Adrenal gland (tissue), 12 donors: Measurements from ENCODE around the gene FSD2. TPM values are rescaled to one million over a fixed set of nuclear protein-coding genes. Genes with fewer than 3 reads are reported as not detected.

Experiments used
- DNase-seq, 7 donors: peaks; one replicate each; pipeline ENCODE4 v3.0.0-alpha.2; 2019 to 2020
- H3K27ac ChIP-seq, 5 donors: fragments of 200-600 bp; sonication (generic) in 4 of 5; 1 replicate in 3 of 5; 2 replicates in 2 of 5; pipeline versions ENCODE4 v1.5.1 to v1.8.0; 2016 to 2020; ENCODE audit warnings: mild to moderate bottlenecking in 1 of 5
- H3K27me3 ChIP-seq: fragments of 200-600 bp; 2 replicates; pipeline ENCODE4 v1.8.0; 2021
- H3K36me3 ChIP-seq, 2 donors: fragments of 200-600 bp; replicated peaks in 1 of 2; 1 replicate in 1 of 2; 2 replicates in 1 of 2; pipeline versions ENCODE4 v1.5.1 to v1.8.0; 2018 to 2022
- H3K4me1 ChIP-seq, 2 donors: fragments of 200-600 bp; replicated peaks in 1 of 2; 1 replicate in 1 of 2; 2 replicates in 1 of 2; pipeline versions ENCODE4 v1.5.1 to v1.8.0; 2018 to 2021
- H3K4me3 ChIP-seq, 4 donors: fragments of 200-600 bp; sonication (generic) in 3 of 4; one replicate each; pipeline ENCODE4 v1.5.1; 2016 to 2018
- H3K9me3 ChIP-seq, 3 donors: fragments of 200-600 bp; sonication (generic) in 1 of 3; replicated peaks in 1 of 3; 1 replicate in 2 of 3; 2 replicates in 1 of 3; pipeline versions ENCODE4 v1.5.1 to v1.8.0; 2016 to 2021
- POLR2A ChIP-seq, 2 donors: fragments of 450-650 bp; IDR thresholded peaks; one replicate each; pipeline ENCODE4 v1.6.1; 2017; ENCODE audit warnings: antibody characterized with exemption in 2 of 2, mild to moderate bottlenecking in 2 of 2, moderate library complexity in 1 of 2
- WGBS, 4 donors: extraction: QIAGEN DNeasy Blood & Tissue Kit in 2 of 4; methylation state at CpG; one replicate each; pipeline versions ENCODE4 v1.1.5 to v1.1.7; 2013 to 2017; 5-methylcytosine and 5-hydroxymethylcytosine counted together
- intact Hi-C, 2 donors: fragments of 100-400 bp; cut with DNase I; formaldehyde crosslinking; loops; one replicate each; pipeline versions ENCODE4 v1.14.1 to v1.15.0; 2022 to 2023
- polyA plus RNA-seq, 3 donors: library from polyadenylated mRNA; stranded (reverse); fragments of 200-250 nt in 2 of 3; fragments of 350-450 nt in 1 of 3; fragmentation: Illumina TruSeq in 1 of 3; extraction: RNeasy Lipid Tissue Mini Kit (QIAGEN cat#74804) in 1 of 3; gene quantifications; one replicate each; pipeline ENCODE4 v1.2.3, GENCODE V29; 2013 to 2014
- total RNA-seq, 9 donors: library from RNA; depleted of rRNA in 4 of 9; stranded (reverse); fragments of >200 nt in 4 of 9; fragments of 120-200 nt in 1 of 9; fragmentation: NEBNext Ultra II Directional in 1 of 9; extraction: Animal tissue kit (Norgen Biotek cat#: 25700) in 1 of 9; gene quantifications; one replicate each; pipeline versions ENCODE4 v1.1.0 to v1.2.4, GENCODE V29; 2013 to 2023
- TF ChIP-seq, protein P1 (sequence below), 6 experiments: fragments of 450-650 bp in 4 of 6; fragments of 200-600 bp in 2 of 6; sonication (generic) in 1 of 6; IDR thresholded peaks; 1 replicate in 5 of 6; 2 replicates in 1 of 6; pipeline versions ENCODE4 v1.5.1 to v1.8.0; 2016 to 2021; ENCODE audit warnings: antibody characterized with exemption in 6 of 6, mild to moderate bottlenecking in 2 of 6, moderate library complexity in 1 of 6
- donor health status: healthy with polysubstance abuse.
- donor health status: Bipolar disorder and iron deficiency.
- donor health status: DM: yes; HTN: yes; CAD: no.
- donor health status: DM: no; HTN: no; CAD: no.
- donor health status: DM: no; HTN: no; CAD: no.
- donor health status: DM: yes; HTN: yes; CAD: no.

FSD2 gene
- total and polyA plus RNA-seq, 12 donors: 0.03 to 0.06 TPM; not detected in 10

DNA sequence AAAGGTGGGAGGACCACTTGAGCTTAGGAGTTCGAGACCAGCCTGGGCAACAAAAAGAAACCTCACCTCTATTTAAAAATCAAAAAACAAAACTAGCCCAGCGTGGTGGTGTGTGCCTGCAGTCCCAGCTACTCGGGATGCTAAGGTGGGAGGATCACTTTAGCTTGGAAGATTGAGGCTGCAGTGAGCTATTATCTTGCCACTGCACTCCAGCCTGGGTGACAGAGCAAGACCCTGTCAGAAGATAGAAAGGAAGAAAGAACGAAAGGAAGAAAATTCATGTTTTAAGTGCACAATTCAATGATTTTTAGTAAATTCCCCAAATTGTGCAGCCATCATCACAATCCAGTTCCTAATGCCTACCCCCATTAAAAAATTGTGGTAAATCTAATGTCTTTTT, 7.8 kb downstream of the FSD2 start:
- no peaks in the 10 kb centered on the region for H3K4me1 ChIP-seq
- H3K9me3 ChIP-seq: no peaks in the 10 kb centered on the region
- H3K27me3 ChIP-seq: no peaks in the 10 kb centered on the region
- TF ChIP-seq, protein P1, sequence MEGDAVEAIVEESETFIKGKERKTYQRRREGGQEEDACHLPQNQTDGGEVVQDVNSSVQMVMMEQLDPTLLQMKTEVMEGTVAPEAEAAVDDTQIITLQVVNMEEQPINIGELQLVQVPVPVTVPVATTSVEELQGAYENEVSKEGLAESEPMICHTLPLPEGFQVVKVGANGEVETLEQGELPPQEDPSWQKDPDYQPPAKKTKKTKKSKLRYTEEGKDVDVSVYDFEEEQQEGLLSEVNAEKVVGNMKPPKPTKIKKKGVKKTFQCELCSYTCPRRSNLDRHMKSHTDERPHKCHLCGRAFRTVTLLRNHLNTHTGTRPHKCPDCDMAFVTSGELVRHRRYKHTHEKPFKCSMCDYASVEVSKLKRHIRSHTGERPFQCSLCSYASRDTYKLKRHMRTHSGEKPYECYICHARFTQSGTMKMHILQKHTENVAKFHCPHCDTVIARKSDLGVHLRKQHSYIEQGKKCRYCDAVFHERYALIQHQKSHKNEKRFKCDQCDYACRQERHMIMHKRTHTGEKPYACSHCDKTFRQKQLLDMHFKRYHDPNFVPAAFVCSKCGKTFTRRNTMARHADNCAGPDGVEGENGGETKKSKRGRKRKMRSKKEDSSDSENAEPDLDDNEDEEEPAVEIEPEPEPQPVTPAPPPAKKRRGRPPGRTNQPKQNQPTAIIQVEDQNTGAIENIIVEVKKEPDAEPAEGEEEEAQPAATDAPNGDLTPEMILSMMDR (IDR thresholded peaks at IDR 0.05): no peak
- TF ChIP-seq POLR2A (IDR thresholded peaks at IDR 0.05): no peak
- no peak overlapping the region for H3K27ac ChIP-seq
- intact Hi-C loops: no loop called here
- no peak for DNase-seq
- no peaks in the 10 kb centered on the region for H3K36me3 ChIP-seq
- no peak overlapping the region for H3K4me3 ChIP-seq
- 67 to 74% (median 72%) methylated on average over 4 of the region's 4 CpGs for WGBS, 4 donors

DNA sequence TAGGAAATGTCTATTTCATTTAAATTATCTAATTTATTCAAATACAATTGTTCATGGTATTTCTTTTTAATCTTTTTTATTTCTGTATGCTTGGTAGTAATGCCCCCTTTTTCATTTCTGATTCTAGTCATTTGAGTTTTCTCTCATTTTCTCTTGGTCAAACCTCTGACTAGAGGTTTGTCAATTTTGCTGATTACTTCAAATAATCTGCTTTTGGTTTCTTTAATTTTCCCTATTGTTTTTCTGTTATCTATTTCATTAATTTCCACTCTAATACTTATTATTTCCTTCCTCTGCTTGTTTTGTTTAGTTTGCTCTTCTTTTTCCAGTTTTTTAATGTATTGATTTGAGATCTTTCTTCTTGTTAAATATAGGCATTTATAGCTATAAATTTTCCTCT, 12.1 kb downstream of the FSD2 start:
- H3K36me3 ChIP-seq: no peaks in the 10 kb centered on the region
- H3K4me3 ChIP-seq: no peak overlapping the region
- intact Hi-C loops: no loop called here
- no peaks in the 10 kb centered on the region for H3K27me3 ChIP-seq
- TF ChIP-seq POLR2A (IDR thresholded peaks at IDR 0.05): no peak
- TF ChIP-seq, protein P1 (IDR thresholded peaks at IDR 0.05): no peak
- H3K9me3 ChIP-seq: no peaks in the 10 kb centered on the region
- no peaks in the 10 kb centered on the region for H3K4me1 ChIP-seq
- no peak for DNase-seq
- H3K27ac ChIP-seq: no peak overlapping the region

- intact Hi-C loops: no loop called here
- no peaks in the 10 kb centered on the region for H3K4me1 ChIP-seq
- 54 to 62% (median 56%) methylated on average over 1 of the region's 1 CpG for WGBS, 4 donors
These were observed 13.8 kb downstream of the FSD2 start for GRCh38 chr15:82792068-82792467.

DNA sequence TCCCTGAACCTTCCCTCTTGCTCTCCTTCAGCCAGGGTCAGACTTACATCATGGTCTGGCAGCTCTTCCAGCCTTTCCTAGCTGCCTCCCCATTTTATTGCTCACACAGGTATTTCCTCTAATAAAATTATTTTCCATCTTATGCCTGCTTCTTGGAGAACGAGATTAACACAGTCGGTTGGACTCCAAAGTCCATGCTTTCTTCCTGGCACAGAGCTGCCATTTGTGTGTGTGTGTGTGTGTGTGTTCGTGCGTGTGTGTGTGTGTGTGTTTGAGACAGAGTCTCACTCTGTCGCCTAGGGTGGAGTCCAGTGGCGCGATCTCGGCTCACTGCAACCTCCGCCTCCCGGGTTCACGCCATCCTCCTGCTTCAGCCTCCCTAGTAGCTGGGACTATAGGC, 15.5 kb downstream of the FSD2 start:
- no peak for TF ChIP-seq POLR2A (IDR thresholded peaks at IDR 0.05)
- TF ChIP-seq, protein P1 (IDR thresholded peaks at IDR 0.05): no peak

More at GRCh38 chr15:82792068-82792467, 13.8 kb downstream of the FSD2 start:
- Histone ChIP-seq H3K36me3 (no peaks in the 10 kb centered on the region), H3K9me3 (no peaks in the 10 kb centered on the region), H3K27ac (no peak overlapping the region), H3K27me3 (no peaks in the 10 kb centered on the region), H3K4me3 (no peak overlapping the region)
- TF ChIP-seq, protein P1 (IDR thresholded peaks at IDR 0.05): no peak
- no peak for TF ChIP-seq POLR2A (IDR thresholded peaks at IDR 0.05)
- DNase-seq: no peak

More for the DNA sequence above, 15.5 kb downstream of the FSD2 start:
- Histone ChIP-seq H3K4me1 (no peaks in the 10 kb centered on the region), H3K27me3 (no peaks in the 10 kb centered on the region), H3K9me3 (no peaks in the 10 kb centered on the region), H3K36me3 (no peaks in the 10 kb centered on the region), H3K4me3 (no peak overlapping the region), H3K27ac (no peak overlapping the region)
- intact Hi-C loops: no loop called here
- DNase-seq: no peak
- 85 to 89% (median 88%) methylated on average over 11 of the region's 11 CpGs for WGBS, 4 donors
